Limb (tissue), 2 donors: ENCODE data around the gene NR3C2.

Source experiments
- DNase-seq, 2 donors: peaks; one replicate each; pipeline ENCODE4 v3.0.0-alpha.2; 2016; ENCODE audit errors: extremely low spot score in 2 of 2

Gene NR3C2

DNA sequence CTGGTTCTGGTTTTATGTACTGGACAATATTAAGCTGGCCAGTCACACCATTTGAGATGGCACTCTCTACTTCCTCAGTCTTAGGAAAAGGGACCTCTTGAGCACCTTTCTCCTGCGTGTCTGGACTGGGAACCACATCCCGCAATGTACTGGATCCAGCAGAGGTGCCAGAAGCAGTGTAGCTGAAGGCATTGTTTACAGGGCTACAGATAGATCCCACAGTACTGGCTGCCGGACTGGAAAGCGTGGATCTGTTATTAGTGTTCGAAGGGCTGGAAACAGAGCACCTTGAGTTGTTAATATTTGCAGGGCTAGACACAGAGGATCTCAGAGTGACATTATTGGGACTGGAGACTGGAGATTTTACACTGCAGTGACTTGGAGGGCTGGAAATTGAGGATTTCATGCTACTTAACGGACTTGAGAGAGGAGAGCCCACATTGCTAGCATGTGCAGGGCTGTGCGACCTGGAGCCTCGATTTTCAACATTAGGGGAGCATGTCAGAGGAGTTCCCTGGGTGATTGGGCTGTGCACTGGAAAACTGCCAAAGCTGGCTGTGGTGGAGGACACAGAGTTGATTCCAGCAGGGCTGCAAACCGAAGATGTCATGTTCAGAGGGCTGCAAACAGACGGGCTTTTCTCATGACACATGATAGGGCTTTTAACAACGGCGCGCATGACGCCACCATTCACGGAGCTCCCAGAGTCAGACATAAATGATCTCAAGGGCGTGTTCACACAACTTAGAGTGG is 6.4 kb downstream of the NR3C2 start:
- no peak for DNase-seq

DNA sequence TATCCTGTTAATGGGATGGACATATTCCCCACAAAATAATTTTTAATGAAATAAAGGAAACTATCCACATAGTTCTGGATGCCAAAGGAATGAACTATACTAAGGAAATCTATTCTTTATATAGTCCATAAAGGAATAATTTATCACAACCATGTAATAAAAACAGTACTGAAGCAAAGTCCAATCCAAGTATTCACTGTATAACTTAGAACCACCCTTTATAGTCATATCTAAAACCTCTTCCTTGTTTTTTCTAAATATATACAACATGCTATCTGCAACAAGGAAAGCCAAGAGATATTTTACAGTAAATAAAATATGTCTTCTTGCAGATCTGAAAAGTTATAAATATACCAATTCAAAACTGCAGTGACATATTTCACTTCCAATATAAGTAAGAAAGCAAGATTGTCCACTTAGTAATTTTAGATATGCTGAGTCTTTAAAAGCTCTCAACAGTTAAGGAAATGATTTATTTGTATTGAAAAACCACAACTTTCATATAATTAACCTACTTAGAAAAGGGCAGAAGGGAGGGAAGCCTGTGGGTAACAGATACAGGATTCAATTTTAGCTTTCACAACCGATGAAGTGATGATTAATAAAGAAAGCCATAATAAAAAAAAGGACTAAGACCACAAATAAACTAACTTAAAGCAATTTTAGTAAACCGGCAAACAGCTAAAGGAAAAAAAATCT is 8.0 kb downstream of the NR3C2 start:
- DNase-seq, result no peak

DNA sequence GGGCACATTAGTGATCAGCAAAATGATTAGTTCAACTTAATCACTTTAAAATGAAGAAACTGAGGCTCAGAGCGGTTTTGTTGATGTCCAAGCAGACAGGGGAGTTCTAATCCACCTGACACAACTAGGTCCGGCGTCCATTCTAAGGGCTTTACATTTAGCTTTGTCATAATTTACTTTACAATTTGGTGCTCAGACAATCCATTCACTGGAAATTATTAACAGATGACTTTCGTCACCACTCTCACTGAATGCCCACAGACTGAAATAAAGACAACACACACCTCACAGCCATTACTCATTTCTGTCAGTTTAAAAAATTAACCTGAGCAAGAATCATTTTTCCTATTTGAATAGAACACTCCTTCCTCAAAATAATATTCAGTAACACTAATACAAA is 10.8 kb downstream of the NR3C2 start:
- no peak for DNase-seq

DNA sequence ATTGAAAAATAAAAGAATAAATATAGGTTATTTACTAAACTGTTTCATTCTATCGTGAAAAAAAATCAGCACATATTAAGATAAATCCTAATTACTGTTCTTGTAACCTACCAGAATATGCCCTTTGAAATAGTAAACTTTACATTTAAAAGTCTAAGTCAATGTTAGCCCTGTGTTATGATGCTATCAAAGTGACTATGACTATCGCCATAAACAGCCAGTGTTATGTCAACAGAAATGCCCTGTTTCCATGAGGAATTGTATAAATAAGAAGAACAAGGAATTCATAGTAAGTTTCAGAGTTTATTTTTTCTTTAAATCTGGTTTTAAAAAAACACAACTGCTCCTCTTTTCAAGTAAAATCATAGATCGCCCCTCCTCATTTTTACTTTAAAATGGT is 11.4 kb downstream of the NR3C2 start:
- no peak for DNase-seq

DNA sequence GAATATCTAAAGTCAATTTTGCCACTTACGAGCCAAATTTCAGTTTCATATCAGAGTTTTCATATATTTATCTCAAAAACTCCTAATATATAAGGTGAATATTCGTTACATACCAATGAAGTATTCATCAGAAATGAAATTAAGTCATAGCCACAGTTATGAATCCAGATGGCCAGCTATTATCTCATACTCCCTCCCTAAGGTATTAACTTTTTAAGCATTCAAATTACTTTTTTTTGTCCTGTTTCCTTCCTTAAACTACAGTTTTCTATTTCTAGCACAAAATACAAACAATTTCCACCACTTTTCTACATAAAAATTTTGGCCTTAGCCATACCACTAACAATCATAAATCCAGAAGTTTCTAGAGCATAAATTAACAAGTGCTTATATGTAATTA is 13.0 kb downstream of the NR3C2 start:
- no peak for DNase-seq

DNA sequence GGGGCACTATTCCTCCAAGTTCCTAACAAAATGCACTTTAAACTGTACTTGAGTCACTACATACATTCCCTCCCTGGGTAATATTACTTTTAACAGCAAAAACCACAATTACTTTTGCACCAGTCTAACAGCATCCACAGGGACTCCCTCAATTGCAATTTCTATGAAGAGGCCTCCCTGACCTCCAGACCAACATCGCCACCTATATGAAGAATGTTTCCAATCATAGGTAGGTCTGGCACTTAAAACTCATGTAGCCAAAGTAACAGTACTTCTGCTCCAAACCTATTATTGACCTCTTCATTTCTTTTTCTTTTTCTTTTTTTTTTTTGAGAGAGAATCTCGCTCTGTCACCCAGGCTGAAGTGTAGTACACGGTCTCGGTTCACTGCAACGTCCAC is 15.6 kb downstream of the NR3C2 start:
- no peak for DNase-seq

- no peak for DNase-seq
Measured at GRCh38 chr4:148425327-148426110, 16.7 kb downstream of the NR3C2 start.

- DNase-seq, result no peak
Measured at GRCh38 chr4:148420397-148420796, 21.8 kb downstream of the NR3C2 start.

DNA sequence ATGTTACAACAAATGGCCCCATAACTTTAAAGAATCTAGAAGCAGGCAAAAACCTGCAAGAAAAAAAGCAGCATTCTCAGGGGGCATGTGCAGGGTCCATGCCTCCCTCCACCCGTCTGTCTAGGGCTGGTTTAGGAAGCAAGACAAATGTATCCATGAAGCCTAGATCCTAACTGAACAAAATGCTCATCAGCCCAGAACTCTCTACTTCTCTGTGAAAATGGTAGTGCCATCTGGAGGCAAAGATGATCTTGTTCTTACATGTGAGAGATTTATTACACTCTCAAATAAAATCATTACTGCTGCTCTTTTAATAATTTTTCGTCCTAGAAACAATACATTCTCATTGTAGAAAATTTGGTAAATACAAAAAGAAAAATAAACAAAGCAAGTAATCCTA is 26.7 kb downstream of the NR3C2 start:
- DNase-seq, result no peak

DNA sequence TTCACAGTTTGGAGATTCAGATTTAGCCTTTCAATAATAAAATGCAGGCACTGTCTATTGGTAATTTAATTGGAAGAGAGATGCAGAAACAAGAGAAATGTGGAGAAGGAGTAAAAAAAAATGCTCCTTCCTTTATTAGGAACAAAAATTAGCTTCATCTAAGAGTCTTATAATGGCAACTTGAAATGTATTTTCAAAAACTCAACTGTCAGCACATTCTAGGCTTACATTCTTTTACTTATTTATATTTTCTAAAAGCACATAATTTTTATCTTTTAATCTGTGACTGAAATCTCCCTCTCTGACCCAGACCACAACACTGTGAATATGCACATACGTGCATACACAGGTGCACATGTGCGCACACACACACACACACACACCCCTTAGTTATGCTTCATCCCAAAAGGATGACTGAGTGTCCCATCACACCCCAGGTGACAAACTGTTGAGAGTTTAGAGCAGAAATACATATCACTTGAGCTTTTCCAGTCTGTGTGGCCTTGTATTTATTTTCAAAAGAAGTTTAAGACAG is 29.7 kb downstream of the NR3C2 start:
- DNase-seq, result no peak

- no peak for DNase-seq
Measured at GRCh38 chr4:148405161-148405893, 36.9 kb downstream of the NR3C2 start.

- no peak for DNase-seq
Measured at GRCh38 chr4:148398988-148399387, 43.2 kb downstream of the NR3C2 start.

- no peak for DNase-seq
Measured at GRCh38 chr4:148397771-148398170, 44.4 kb downstream of the NR3C2 start.

- no peak for DNase-seq
Measured at GRCh38 chr4:148396986-148397673, 45.1 kb downstream of the NR3C2 start.

DNA sequence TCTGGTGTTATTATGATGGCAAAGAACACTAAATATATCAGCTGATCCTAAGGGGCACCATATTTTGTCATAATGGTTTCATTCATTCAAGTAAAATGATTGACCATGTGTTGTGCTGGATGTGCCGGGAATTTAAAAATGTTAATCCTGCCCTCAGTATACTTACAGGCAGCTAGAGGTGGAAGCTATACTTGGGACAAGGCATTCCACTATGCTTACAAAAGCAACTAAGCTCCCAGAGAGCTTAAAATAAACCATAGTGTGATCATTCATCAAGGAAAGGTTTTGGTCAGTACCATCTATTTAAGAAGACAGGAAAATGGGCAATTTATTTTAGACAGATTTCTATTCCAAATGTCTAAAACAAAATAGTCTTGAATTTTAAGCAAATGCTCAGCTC is 46.4 kb downstream of the NR3C2 start:
- no peak for DNase-seq

DNA sequence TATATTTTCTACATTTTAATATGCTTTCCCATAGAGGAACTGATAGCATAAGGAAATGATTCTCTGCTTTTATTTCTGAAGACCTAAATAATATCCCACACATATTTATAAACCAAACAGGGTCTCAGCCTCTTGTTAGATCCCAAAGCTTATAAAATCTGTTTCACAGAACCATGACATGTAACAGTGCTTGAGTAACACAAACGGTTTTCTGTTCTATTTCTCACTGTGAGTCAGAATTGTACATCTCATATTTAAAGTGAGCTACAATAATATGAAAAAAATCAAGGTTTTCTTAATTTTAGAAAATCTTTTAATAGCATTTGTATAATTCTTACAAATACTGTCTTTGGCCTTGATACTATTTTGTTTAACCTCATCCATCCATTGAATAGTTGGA is 51.2 kb downstream of the NR3C2 start:
- DNase-seq, result no peak

DNA sequence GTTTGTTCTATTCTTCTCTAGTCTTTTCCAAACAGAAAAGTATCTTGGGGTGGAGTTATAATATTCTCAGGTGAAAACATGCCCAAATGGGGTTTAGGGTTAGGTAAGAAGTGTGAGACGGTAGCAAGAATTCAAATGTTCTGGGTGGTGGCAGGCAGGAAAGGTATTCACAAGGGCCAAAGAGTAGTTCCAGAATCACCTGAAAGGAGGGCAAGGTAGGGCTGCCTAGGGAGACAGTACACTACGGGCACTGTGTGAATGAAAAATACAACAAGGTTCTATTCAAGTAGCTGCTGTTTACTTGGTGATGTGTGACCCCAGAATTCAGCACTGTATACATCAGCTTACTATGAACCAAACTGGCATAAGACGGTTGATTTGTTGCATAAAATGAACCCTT is 51.9 kb downstream of the NR3C2 start:
- DNase-seq, result no peak

DNA sequence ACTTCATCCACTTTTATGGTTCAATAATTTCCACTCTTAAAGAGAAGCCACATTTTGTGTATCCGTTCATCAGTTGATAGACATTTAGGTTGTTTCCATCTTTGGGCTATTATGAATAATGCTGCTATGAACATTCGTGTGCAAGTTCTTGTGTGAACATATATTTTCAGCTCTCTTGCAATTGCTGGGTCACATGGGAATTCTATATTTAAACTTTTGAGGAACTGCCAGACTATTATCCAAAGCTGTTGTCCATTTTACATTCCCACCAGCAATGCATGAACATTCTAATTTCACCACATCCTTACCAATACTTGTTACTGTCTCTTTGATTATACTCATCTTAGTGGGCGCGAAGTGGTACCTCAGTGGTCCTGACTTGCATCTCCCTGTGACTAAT is 61.9 kb downstream of the NR3C2 start:
- no peak for DNase-seq

GRCh38 chr4:148376151-148376550 is 66.1 kb downstream of the NR3C2 start:
- DNase-seq, result peak in 1 of 2 donors; percentile 73

DNA sequence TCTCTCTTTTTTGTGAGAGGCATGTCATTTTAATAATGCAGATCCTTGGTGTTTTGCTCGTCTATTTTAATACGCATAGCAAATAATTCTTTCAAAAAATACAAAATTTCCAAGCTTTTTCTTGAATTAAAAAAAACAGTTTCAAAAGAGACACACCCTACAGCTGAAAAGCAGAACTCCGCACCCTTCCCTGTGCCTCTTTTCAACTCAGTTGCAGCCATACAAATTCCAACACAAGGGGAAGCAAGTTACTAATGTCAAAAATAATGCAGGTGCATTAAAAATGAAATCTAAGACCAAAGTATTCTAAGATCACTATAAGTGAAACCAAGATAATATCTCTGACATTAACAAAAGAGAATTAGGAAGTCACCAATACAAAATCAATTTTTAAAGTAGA is 66.6 kb downstream of the NR3C2 start:
- no peak for DNase-seq

GRCh38 chr4:148373093-148373492 is 69.1 kb downstream of the NR3C2 start:
- DNase-seq, result no peak
